ENCODE measurements around the gene FUT3.
"Not testable (repeated sequence)": the region's sequence is repeated elsewhere in the genome, so short reads cannot be mapped to it uniquely, and the experiment has no call there.

The FUT3 gene

DNA sequence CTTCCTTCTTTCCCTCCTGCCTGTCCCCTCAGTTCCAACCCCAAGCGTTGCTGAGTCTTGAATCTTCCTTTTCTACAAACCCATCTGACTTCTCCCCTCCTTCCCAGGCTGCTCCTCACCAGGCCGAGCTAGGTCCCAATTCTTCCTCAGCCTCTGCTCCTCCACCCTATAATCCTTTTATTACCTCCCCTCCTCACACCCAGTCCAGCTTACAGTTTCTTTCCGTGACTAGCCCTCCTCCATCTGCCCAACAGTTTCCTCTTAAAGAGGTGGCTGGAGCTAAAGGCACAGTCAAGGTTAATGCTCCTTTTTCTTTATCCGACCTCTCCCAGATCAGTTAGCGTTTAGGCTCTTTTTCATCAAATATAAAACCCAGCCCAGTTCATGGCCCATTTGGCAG, 2.6 kb downstream of the FUT3 start:
- DNase-seq (ENCODE audit: low spot score): not testable (repeated sequence)

DNA sequence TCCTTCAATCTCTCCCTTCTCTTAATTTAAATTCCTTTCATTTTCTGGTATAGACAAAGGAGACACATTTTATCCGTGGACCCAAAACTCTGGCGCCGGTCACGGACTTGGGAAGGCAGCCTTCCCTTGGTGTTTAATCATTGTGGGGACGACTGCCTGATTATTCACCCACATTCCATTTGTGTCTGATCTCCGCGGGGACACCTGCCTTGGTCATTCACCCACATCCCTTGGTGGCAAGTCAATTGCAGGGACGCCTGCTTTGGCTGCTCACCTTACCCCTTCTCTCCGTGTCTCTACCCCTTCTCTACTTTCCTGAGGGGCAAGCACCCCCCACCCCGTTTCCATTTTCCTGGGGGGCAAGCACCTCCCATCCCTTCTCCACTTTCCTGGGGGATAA, 3.4 kb downstream of the FUT3 start:
- not testable (repeated sequence) for DNase-seq (ENCODE audit: low spot score)

DNA sequence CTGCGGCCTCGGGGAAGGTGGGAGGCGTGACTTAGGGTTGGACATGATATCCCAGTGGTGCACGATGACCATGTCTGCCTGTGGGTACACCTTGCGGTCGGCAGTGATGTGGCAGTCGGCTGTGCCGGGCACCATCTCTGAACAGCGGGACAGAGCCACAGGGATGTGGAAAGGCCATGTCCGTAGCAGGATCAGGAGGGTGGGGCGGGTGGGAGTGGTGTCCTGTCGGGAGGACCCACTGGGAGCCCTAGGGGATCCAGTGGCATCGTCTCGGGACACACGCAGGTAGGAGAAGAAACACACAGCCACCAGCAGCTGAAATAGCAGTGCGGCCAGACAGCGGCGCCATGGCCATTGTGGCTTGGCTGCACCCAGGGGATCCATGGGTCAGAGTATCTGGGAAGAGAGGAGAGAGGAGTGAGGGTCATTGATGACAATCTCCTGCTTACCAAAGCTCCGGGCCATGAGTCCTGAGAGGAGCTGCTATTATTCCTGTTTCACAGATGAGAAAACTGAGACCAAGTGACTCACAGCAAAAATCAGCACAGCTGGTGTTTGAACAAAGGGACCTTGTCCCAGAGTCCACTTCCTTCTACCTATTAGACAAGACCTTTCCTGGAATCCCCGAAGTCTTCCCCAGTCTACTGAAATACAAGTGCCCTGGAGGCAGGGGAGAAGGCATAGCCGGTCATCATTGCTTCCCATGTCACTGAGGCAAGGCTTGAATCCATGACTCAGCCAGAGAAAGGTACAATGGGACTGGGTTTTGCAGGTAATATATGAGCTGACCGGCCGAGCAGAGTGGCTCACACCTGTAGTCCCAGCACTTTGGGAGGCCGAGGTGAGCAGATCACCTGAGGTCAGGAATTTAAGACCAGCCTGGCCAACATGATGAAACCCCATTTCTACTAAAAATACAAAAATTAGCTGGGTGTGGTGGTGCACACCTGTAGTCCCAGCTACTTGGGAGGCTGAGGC, 6.5 kb downstream of the FUT3 start:
- no peak for DNase-seq (ENCODE audit: low spot score)

DNA sequence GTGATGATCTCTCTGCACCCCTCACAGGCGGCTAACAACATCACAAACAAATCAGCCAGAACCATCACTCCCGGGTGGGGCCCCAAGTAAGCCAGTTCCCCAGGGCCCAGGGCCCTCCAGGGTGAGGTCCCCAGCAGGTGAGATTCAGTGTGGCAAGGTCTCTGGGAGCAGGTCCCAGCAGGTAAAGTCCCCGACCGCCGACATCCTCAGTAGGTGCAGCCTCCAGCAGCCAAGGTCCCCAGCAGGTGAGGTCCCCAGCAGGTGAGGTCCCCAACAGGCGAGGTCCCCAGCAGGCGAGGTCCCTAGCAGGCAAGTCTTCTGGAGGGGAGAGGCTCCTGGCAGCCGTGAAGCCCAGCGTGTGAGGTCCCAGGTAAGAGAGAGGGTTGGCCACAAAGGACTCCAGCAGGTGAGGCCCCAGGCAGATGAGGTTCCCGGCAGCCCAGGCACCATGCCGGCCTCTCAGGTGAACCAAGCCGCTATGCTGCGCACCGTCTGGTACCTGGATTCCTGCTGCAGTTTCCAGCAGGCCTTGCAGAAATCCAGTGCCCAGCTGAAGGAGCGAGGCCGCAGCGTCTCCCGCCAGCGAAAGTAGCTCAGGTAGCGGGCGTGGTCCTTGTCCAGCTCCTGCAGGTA, 7.8 kb downstream of the FUT3 start:
- DNase-seq (ENCODE audit: low spot score): no peak

DNA sequence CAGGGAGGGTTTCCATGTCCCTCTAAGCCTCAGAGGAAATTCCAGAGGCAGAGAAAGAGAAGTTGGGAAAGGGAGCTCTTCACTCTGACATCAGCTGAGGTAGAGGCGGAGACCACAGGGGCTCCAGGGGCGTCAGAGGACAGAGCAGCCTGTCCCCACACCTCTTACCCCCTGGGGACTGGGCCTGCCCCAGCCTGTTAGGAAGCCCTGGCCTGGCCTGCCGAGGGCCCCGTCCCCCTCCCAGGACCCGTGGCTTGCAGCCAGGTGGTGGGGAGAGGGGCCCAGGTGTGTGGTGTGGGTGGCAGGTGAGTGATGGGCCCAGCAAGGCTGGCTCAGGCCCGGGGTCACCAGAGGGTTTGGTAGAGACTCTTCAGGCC, 9.5 kb downstream of the FUT3 start:
- DNase-seq (ENCODE audit: low spot score): not testable (repeated sequence)

DNA sequence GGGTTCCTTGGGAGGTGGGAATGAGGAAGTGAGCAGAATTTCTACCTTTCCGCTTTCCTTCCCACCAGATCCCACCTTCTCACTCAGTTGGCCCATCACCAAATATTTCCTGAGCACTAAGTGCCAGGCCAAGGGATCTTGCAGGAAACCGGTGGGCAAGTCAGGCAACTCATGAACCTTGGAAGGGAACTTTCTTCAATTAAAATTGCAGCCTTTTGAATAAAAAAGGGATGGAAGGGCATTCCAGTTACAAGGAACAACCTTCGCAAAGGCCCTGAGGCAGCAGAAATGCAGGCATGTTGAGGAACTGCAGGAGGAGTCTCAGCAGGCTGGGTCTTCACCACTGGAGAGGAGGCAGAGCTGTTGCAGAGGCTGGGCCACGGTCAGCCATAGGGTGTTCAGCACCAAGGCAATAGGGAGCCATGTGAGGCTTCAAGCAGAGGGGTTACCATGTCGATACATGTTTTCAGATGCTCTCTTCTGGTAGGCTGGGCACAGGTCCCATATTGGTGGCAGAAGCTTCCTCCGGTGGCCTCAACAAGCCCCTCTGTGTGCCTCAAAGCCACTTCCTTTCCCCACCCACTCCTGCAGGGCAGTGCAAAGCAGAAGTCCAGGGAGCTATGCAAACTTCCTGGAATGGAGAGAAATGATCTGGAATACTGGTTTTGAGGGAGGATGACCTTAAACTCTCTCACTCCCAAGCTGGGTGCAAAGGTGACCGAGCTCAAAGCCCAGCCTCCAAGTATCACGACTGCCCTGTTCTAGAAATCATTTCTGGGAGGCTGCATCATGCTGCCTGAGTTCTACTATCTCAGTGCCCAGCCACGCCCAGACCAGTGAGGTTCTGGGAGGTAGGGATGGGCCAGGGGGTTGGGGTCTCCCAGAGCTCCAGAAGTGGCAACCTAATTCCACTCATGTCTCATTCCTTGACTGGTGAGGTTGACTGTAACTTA, 11.9 kb downstream of the FUT3 start, which contains the start of gene FUT6:
Gene FUT6, minus strand, starts transcription at position 638 of the 953 bp plus-strand sequence. CDS start 7,135 bp downstream, outside the sequence.
- no peak for DNase-seq (ENCODE audit: low spot score)

DNA sequence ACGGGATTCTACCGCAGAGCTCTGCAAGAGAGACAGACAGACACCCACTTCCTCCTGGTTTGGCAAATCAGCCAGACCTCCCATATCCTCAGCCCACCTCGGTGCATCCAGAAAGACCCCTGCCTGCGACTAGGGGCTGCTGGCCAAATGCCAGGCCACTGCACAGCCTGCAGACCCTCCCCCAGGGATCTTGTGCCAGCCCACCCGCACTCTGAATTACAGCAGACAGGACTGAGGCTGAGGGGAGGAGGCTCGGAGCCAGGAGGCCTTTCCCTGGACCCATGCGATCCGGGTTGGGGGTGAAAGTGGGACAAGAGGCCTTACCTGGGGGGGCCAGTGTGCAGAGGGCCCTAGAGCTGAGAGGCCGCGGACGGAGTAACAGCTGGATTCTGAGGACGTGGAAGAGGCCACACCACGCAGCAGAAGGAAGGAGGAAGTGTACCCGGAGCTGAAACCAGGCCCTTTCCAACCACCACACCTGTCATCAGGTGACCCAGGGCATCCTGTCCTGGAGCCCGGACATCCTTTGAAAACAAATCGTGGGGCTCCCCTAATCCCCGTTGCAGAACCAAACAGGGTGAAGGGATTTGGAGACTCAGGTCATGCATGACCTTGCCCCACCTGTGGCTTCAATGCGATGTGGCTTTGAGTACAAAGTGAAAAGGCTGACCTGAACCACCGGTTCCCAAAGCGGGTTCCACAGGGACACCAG, 12.7 kb downstream of the FUT3 start:
- no peak for DNase-seq (ENCODE audit: low spot score)

DNA sequence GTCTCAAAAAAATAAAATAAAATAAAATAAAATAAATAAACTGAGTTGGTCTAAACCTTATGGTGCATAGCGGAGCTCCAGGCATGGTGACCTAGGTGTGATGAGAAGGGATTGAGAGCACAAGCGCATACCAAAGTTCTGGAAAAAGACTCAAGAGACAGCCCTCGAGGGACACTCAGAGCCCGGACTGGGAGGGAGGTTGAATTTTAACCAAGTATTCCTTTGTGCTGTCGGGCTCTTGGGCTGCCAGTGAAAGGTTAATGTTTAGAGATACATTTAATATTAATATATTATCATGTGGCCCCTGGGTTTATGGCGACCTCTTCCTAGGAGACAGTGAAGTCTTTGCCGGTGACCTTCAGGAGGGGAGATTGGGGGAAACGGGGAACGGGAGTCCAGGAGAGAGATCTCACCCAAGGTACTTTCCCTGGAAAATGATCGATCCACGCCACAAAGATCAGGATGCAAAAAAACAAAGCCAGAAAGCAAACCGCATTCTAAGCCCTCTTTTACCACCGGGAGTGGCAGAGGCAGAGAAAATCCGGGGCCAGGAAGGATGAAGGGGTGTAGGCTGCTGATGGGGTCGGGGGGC, 13.4 kb downstream of the FUT3 start:
- no peak for DNase-seq (ENCODE audit: low spot score)

DNA sequence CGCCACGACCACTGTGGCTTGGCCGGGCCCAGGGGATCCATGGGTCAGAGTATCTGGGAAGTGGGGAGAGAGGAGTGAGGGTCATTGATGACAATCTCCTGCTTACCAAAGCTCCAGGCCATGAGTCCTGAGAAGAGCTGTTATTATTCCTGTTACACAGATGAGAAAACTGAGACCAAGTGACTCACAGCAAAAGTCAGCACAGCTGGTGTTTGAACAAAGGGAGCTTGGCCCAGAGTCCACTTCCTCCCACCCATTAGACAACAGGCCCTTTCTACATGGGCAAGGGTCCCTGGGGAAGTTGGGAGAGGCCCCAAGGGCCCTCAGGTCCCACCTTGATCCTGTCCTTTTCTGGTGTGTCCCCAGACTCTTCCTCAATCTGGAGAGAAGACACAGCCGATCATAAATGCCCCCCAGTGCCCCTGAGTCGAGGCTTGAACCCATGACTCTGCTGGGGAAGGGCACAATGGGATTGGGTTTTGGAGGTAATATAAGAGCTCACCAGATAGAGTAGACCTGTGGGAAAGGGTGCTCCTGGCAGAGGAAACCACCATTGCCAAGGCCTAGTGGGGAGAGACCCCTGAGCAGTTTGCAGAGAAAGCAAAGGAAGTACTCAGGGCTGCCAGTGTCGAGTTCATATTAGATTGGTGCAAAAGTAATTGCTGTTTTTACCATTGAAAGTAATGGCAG, 18.6 kb downstream of the FUT3 start:
- no peak for DNase-seq (ENCODE audit: low spot score)

DNA sequence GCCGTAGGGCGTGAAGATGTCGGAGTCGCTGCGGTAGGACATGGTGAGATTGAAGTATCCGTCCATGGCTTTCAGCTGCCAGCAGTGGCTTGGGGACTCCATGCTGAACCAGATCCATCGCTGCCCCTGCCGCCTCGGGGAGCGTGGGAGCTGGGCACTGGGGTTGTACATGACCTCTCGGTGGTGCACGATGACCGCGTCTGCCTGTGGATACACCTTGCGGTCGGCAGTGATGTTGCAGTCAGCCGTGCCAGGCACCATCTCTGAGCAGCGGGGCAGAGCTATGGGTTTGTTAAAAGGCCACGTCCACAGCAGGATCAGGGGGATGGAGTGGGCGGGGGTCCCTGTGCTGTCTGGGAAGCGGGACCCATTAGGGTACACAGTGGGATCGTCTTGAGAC, 19.2 kb downstream of the FUT3 start:
- no peak for DNase-seq (ENCODE audit: low spot score)

DNA sequence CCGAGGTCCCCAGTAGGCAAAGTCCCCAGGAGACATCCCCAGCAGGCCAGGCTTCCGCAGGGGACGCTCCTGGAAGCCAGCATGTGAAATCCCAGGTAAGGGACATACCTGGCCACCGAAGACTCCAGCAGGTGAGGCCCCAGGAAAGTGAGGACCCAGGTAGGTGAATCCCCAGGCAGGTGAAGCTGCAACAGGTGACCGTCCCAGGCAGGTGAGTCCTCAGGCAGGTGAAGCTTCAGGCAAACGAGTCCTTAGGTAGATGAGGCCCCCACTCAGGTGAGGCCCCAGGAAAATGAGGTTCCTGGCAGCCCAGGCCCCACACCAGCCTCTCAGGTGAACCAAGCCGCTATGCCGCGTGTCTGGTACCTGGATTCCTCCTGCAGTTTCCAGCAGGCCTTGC, 20.1 kb downstream of the FUT3 start:
- DNase-seq (ENCODE audit: low spot score): no peak

DNA sequence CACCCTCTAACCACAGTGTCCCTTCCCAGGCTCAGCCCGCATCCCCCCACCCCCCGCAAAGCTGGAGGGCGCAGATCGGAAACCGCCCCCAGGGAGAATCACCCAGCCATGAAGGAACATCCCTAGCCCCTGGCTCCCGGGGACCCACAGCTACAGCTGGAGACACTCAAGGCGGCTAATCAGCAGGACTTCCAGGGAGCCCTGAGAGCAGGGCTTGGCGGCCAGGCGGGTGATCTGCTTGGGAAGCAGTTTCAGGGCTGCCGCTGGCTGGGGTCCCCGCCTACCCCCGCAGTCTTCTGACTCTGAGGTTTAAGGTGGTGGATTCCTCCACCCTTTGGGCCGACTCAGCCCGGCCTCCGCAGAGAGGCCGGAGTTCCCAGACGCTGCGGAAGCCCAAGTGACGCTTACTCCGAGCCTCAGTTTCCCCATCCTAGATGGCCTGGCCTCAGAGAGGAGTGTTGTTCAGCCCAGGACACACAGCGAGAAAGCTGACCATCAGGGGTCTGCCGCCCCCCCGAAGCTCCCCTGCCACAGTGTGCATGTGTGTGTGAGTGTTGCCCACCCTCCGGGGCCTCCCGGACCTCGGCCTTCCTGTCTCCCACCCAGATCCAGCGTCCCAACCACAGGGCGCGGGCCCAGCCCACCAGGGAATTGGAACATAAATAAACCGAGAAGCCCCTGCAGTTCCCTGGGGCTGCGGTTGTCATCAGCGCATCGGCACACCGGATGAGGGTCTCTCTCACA, 21.5 kb downstream of the FUT3 start:
- DNase-seq (ENCODE audit: low spot score): no peak

DNA sequence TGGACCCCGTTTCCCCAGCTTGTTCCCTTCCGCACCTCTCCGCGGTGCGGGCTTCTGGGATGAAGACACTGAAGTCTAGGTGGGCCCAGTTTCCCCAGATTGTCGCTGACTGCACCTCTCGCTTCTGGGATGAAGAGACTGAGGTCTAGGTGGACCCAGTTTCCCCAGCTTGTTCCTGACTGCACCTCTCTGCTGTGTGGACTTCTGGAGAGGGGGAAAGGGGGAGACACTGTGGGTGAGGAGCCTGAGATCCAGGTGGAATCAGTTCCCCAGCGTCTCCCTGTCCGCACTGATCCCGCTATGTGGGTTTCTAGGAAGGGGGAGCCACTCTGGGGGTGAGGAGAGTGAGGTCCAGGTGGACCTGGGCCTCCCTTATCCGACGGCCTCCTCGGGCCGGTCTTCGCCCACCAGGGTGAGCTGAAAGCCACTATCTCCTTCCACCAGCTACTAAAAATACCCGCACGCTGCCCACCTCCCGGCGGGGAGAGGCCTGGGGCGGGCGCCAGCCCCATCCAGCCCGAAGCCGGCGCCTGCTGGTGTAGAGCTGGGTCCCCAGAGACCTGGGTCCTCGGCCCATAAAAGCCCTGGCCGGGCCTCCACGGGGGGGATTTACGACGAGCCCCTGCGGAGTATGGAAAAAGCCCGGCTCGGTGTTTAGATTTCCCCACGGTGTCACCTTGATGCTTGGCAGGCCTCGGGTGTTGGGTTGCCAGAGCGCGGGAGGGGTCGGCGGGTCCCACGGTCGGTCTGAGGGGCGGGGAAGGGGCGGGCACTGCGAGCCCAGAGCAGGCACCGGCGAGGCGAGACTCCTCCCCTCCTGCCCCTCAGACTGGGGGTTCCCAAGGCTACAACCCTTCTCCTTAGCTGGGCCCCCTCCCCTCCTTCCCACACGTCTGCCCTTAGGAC, 22.3 kb downstream of the FUT3 start:
- no peak for DNase-seq (ENCODE audit: low spot score)

DNA sequence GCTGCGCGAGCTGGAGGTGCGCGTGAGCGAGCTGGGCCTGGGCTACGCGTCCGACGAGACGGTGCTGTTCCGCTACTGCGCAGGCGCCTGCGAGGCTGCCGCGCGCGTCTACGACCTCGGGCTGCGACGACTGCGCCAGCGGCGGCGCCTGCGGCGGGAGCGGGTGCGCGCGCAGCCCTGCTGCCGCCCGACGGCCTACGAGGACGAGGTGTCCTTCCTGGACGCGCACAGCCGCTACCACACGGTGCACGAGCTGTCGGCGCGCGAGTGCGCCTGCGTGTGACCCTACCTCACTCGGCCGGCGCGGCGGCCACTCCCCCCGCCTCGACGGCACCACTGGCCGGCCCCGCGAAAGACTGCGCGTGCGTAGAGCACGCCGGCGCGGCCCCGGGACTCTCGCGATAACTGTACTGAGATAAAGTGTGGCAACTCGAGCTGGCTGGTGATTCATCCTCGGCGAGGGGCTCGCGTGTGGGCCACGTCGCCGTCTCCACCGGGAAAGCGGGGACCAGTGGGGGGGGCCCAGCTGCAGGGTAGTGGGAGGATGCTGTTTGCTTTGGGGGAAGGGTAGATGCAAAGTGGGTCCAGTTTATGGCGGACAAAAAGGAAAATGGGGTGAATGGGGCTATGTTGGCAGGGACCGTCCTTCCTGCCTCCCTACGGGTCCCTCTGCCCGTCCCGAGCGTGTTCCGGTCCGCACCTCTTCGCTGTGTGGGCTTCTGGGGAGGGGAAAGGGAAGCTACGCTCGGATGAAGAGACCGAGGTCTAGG, 23.2 kb downstream of the FUT3 start:
- DNase-seq (ENCODE audit: low spot score): peak; percentile 91

DNA sequence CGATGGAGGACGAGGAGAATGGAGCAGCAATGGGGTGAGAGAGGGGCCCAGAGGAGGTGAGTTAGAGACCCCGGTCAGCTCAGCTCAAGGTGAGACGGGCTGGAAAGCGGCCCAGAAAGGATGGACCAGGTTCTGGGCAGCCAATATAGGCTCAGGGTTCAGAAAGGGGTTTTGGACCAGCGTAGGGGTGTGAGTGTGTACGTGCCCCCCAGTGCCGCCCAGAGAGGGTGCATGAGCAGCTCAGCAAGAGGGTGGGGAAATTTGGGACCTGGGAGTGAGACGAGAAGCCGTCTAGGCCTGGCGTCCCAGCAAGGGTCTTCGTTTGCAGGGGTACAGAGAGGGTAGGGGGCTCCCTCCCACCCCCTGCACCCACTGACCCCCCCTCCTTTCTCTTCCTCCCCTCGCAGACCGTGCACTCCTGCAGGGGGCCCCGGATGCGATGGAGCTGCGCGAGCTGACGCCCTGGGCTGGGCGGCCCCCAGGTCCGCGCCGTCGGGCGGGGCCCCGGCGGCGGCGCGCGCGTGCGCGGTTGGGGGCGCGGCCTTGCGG, 23.8 kb downstream of the FUT3 start:
- no peak for DNase-seq (ENCODE audit: low spot score)

DNA sequence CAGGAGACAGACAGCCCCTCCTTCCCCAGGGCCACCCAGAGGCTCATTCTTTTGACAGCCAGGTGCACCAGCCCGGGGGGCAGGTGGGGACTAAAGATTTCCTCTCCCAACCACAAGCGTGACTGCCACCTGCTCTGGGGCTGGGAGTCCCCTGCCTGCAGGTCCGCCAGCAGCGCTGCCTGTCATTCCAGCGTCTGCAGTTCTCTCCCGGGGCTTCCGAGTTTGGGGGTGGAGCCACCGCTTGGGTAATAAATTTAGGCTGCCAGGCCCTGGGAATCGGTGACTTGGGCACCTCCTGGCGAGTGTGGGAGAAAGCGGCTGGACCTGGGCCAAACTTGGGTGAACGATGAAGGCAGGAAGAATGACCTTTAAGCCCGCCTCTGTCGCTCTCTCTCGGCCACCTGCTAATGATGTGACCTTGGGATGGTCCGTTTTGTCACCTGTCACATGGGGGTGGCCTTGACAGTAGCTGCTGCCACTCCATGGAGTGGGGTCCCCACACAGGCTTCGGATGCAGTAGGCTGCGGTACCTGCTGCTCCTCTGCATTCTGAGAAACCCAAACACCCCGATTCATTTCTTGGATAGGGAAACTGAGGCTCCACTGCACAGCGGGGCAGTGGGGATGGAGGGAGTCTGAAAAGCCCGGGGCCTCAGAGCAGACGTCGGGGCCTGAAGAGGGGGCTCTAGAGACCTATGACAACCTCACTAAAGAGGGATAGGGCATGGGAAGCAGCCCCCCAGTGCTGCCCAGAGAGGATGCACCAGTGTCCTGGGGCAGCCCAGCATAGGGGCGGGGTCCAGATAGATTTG, 24.5 kb downstream of the FUT3 start:
- no peak for DNase-seq (ENCODE audit: low spot score)

DNA sequence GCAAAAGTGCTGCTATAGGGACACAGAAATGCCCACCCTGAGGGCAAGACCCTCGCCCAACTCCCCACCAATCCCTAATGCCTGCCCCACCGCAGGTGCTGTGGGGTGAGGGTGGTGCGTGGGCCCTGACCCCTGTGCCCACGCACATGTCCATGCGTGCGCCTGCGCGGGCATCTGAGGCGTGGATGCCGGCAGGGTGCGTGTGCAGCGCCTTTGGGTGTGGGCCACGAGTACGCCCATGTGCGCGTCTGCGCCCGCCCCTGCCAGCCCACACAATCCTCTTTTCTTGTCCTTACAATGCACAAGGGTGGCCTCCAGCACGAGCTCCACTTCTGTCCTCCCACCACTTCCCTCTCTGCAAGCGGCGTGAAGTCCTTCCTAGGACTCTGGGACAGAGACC, 26.1 kb downstream of the FUT3 start:
- no peak for DNase-seq (ENCODE audit: low spot score)
